ENCODE results near the gene ZNF526. TPM values are rescaled to one million over a fixed set of nuclear protein-coding genes. Genes with fewer than 3 reads are reported as not detected.

ZNF526 gene
- polyA plus RNA-seq, 1 experiment = 5.9 TPM

GRCh38 chr19:42212886-42213285 is 7.2 kb upstream of the ZNF526 start:
- Histone ChIP-seq H3K4me3 (ENCODE audit: low read depth, low read length) (no peak overlapping the region), H3K27me3 (ENCODE audit: control insufficient read depth, insufficient read depth, low read length) (no peaks in the 10 kb centered on the region), H3K36me3 (ENCODE audit: control insufficient read depth, insufficient read depth, low read length) (peaks cover 11% of the 10 kb centered on the region)
- DNase-seq (ENCODE audit: low read depth) = no peak
- ChIA-PET POLR2A (no interaction called here), CTCF (no interaction called here)
- no peak for TF ChIP-seq CTCF (IDR thresholded peaks at IDR 0.05; ENCODE audit: insufficient read depth, low read depth, low read length)

GRCh38 chr19:42214810-42215485 is 5.2 kb upstream of the ZNF526 start:
- CTCF ChIA-PET = interaction anchor here (1.7 to 2.9 kb wide), 2 partner anchors 30 to 106 kb away, joined by 4 to 12 read pairs; no protein-coding TSS in a partner anchor

DNA sequence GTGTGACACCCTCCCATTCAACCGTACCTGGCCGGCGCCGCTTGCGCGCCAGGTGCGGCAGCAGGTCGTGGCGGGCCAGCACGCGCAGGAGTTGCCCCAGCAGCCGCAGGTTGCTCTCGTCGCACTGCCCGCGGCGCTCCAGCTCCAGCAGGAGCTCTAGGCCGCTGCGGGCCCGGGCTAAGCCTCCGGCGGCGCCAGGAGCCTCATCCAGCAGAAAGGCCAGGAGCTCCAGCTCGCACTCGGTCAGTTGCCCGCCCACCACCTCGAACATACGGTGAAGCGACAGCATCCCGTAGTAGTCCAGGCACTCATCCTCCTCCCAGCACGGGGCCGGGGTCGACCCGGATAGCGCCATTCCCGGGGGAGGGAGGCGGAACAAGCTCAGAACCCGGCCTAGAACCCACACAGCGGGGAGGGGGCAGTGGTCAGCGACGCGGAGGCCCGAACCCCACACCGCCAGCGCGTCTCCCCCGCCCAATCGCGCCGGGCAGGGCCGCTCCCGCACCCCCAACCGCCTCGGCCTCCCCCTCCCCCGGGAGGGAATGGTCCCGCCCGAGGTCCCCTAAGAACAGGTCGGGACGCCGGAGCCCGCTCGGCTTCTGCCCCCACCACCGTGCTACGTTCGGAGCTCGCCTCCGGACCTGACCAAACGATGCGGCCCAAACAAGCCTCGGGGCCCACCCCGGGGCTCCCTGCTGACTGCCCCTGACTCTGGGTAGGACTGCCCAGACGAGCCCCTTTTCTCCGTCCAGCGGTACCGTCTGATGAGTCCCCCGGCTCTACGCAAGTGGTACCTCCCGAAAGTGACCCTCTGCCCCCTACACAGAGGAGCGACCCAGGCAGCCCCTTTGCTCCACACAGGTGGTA is 3.2 kb upstream of the ZNF526 start:
- DNase-seq (ENCODE audit: low read depth) = no peak
- ChIA-PET POLR2A (interaction anchor here (0.7 kb wide), 1 partner anchor 9 kb away, joined by 47 read pairs; no protein-coding TSS in a partner anchor), CTCF (interaction anchor here (0.7 to 2.9 kb wide), 11 partner anchors 9 to 108 kb away, joined by 3 to 12 read pairs (median 4); partner anchors contain the start of genes GSK3A and POU2F2)
- no peaks in the 10 kb centered on the region for H3K27me3 ChIP-seq (ENCODE audit: control insufficient read depth, insufficient read depth, low read length)
- no peak for TF ChIP-seq CTCF (IDR thresholded peaks at IDR 0.05; ENCODE audit: insufficient read depth, low read depth, low read length)
- H3K4me3 ChIP-seq (ENCODE audit: low read depth, low read length) = peak overlapping the region; percentile 79
- no peaks in the 10 kb centered on the region for H3K36me3 ChIP-seq (ENCODE audit: control insufficient read depth, insufficient read depth, low read length)

More at GRCh38 chr19:42214810-42215485, 5.2 kb upstream of the ZNF526 start:
- Histone ChIP-seq H3K27me3 (ENCODE audit: control insufficient read depth, insufficient read depth, low read length) (no peaks in the 10 kb centered on the region), H3K4me3 (ENCODE audit: low read depth, low read length) (no peak overlapping the region), H3K36me3 (ENCODE audit: control insufficient read depth, insufficient read depth, low read length) (no peaks in the 10 kb centered on the region)
- POLR2A ChIA-PET = no interaction called here
- no peak for TF ChIP-seq CTCF (IDR thresholded peaks at IDR 0.05; ENCODE audit: insufficient read depth, low read depth, low read length)
- no peak for DNase-seq (ENCODE audit: low read depth)

GRCh38 chr19:42217520-42218437 is 2.3 kb upstream of the ZNF526 start, which contains the start of gene DEDD2:
TSS of gene DEDD2 (minus strand) at chr19:42217677. CDS start at chr19:42217007, 670 bp downstream.
- ChIA-PET CTCF (interaction anchor here (0.7 to 1.3 kb wide), 4 partner anchors 25 to 109 kb away, joined by 3 to 4 read pairs (median 4); partner anchors contain the start of gene POU2F2), POLR2A (no interaction called here)

More at GRCh38 chr19:42217520-42218437, 2.3 kb upstream of the ZNF526 start, which contains the start of gene DEDD2:
- no peak for TF ChIP-seq CTCF (IDR thresholded peaks at IDR 0.05; ENCODE audit: insufficient read depth, low read depth, low read length)
- Histone ChIP-seq H3K36me3 (ENCODE audit: control insufficient read depth, insufficient read depth, low read length) (no peaks in the 10 kb centered on the region), H3K4me3 (ENCODE audit: low read depth, low read length) (peak within 1 kb of the TSS; percentile 79), H3K27me3 (ENCODE audit: control insufficient read depth, insufficient read depth, low read length) (no peaks in the 10 kb centered on the region)
- DNase-seq (ENCODE audit: low read depth) = peak; percentile 91
